ENCODE data around the gene XYLB.
A peak's percentile ranks its signal among the peaks of the same experiment; 100 is the strongest.
"Not testable (repeated sequence)": the region's sequence is repeated elsewhere in the genome, so short reads cannot be mapped to it uniquely, and the experiment has no call there.

Gene XYLB

DNA sequence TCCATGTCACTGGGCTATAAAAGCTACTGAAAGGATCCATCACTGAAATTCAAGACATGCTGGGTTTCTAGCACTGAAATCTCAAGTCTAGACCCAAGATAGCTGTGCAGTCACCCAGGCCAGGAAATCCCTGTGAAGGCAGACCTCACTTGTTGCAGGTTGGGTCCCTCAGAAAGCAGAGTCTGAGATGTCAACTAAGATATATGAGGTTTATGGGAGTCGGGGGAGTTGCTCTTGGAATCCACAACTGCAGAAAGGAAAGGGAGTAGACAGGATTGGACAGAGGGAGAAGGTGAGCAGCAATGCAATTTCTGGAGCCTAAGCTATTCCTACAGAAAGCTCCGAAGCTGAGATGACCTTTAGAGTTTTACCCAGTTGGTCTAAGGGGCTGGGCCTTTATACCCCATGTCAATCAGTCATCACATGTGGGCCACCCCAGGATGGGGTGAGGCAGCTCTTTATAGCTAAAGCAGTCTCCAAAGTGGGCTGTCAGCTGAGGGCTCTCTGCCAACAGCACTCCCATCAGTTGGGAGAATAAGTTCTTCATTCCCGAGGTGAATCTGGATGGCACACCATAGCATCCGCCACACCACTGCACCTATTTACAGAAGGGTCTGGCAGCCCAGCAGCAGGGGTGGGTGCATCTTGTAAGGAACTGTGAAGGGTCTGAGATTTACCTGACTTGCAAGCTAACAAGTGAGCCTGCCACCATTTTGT lies 54.8 kb downstream of the XYLB start:
- DNase-seq, result no peak

DNA sequence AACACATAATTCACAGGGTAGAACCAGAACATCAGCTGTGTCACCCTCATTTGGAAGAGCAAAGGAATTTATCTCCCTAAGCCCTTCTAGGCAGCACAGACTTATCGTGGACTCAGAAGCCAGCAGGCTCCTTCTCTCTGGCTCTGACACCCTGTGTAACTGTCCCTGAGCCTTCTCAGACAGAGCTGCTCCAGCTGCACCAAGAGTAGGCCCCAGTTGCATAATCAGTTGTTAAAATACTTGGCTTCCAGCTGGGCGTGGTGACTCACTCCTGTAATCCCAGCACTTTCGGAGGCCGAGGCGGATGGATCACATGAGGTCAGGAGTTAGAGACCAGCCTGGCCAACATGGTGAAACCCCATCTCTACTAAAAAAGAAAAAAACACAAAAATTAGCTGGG lies 57.7 kb downstream of the XYLB start:
- no peak for DNase-seq

DNA sequence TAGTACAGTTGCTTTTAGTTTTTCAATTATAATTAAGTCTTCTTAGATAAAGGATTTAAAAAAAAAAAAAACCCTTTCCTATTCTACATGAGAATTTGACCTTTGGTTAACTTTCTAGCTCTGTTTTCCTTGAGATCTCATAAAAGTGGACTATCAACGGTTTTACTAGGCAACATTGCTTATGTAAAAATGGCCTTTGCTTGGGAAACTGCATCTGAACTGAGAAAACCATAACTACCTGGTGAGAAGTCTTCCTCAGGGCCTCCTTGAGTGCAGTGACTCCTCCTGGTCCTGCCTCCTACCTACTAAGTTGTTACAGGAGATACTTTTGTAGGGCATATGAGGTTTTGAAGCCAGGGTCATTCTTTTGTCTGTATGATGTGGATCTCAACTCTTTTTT lies 65.0 kb downstream of the XYLB start:
- no peak for DNase-seq

DNA sequence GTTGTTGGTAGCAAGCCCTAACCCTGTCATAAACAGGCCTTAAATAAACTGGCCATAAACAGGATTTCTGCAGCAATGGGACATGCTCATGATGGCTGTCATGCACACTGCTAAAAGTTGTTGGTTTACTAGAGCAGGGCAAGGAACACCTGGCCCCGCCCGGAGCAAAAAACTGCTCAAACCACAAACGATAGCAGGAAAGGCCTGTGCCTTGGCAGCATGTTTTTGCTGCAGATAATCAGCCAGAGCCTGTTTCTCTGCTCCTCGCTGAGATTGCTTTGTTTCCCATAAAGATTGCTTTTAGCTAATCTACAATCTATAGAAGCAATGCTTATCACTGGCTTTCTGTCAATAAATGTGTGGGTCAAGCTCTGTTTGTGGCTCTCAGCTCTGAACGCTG lies 74.2 kb downstream of the XYLB start:
- not testable (repeated sequence) for DNase-seq

DNA sequence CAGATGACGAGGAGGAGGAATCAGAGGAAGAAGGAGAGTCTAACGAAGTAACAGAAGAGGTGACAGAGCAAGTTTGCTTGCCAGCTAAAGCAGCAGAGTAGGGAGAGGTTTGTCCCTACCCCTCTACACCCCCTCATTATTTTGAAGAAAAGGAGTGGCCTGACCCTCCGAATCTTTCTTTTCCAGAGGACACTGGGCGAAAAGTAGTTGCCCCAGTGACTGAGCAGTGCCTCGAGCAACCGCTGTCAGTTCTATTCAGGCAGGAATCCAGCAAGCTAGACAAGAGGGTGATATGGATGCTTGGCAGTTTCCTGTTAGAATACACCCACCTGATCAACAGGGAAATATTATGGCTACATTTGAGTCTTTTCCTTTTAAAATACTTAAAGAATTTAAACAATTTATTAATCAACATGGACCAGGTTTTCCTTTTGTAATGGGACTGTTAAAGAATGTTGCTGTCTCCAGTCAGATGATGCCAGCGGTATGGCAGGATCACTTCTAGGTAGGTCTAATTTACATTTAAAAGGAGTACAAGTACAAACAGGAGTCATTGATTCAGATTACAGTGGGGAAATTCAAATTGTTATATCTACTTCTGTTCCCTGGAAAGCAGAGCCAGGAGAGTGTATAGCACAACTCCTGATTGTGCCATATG lies 75.2 kb downstream of the XYLB start:
- DNase-seq, result no peak

DNA sequence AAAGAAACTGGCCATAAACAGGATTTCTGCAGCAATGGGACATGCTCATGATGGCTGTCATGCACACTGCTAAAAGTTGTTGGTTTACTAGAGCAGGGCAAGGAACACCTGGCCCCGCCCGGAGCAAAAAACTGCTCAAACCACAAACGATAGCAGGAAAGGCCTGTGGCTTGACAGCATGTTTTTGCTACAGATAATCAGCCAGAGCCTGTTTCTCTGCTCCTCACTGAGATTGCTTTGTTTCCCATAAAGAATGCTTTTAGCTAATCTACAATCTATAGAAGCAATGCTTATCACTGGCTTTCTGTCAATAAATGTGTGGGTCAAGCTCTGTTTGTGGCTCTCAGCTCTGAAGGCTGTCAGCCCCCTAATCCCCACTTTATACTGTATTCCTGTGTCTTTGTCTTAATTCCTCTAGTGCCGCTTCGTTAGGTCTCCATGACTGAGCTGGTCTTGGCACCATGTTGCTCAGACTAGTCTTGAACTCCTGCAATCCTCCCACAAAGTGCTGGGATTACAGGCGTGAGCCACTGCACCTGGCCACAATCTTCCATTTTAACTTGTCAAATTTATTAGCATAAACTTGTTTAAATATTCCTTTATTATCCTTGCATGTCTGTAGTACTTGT lies 80.3 kb downstream of the XYLB start:
- DNase-seq, result not testable (repeated sequence)

DNA sequence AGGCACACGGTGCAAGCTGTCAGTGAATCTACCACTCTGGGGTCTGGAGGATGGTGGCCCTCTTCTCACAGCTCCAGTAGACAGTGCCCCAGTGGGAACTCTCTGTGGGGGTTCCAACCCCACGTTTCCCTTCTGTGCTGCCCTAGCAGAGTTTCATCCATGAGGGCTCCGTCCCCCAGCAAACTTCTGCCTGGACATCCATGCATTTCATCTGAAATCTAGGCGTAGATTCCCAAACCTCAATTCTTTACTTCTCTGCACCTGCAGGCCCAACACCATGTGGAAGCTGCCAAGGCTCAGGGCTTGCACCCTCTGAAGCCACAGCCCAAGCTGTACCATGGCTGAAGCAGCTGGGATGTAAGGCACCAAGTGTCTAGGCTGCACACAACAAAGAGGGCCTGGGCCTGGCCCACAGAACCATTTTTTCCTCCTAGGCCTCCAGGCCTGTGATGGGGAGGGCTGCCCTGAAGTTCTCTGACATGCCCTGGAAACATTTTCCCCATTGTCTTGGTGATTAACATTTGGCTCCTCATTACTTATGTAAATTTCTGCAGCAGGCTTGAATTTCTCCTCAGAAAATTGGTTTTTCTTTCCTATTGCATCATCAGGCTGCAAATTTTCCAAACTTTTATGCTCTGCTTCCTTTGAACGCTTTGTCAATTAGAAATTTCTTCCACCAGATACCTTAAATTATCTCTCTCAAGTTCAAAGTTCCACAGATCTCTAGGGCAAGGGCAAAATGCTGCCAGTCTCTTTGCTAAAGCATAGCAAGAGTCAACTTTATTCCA lies 86.5 kb downstream of the XYLB start:
- not testable (repeated sequence) for DNase-seq

DNA sequence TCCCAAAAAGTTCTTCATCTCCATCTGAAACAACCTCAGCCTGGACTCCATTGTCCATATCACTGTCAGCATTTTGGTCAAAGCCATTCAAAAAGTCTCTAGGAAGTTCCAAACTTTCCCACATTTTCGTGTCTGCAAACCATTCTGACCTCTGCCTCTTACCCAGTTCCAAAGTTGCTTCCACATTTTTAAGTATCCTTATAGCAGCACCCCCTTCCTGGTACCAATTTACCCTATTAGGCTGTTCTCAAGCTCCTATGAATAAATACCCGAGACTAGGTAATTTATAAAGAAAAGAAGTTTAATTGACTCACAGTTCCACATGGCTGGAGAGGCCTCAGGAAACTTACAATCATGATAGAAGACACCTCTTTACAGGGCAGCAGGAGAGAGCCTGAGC lies 87.1 kb downstream of the XYLB start:
- not testable (repeated sequence) for DNase-seq

DNA sequence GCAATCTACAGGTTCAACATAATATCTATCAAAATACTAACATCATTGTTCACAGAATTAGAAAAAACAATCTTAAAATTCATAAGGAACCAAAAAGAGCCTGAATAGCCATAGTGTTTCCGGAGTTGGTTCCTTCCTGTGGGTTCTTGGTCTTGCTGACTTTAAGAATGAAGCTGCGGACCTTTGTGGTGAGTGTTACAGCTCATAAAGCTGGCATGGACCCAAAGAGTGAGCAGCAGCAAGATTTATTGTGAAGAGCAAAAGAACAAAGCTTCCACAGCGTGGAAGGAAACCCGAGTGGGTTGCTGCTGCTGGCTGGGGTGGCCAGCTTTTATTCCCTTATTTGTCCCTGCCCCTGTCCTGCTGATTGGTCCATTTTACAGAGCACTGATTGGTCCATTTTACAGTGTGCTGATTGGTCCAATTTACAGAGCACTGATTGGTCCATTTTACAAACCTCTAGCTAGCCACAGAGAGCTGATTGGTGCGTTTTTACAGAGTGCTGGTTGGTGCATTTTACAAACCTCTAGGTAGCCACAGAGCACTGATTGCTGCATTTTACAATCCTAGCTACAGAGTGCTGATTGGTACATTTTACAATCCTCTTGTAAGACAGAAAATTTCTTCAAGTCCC lies 92.0 kb downstream of the XYLB start:
- not testable (repeated sequence) for DNase-seq

DNA sequence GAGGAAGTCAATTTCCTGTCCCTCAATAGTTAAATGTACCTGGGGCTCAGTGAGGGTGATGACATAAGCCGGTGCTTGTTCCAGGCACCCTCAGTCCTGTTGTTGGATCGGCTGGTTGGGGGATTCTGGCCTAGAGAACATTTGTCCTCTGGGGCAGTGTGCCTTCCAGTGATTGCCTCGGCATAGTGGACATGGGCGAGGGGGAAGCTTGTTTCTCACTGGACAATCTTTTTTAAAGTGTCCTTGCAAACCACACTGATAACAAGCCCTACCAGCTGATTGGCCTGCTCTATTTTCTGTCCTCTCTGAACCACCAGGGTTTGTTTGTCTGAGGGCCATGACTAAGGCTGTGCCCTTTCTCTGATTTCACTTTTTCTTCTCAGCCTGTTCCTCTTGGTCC lies 96.6 kb downstream of the XYLB start:
- DNase-seq, result not testable (repeated sequence)

DNA sequence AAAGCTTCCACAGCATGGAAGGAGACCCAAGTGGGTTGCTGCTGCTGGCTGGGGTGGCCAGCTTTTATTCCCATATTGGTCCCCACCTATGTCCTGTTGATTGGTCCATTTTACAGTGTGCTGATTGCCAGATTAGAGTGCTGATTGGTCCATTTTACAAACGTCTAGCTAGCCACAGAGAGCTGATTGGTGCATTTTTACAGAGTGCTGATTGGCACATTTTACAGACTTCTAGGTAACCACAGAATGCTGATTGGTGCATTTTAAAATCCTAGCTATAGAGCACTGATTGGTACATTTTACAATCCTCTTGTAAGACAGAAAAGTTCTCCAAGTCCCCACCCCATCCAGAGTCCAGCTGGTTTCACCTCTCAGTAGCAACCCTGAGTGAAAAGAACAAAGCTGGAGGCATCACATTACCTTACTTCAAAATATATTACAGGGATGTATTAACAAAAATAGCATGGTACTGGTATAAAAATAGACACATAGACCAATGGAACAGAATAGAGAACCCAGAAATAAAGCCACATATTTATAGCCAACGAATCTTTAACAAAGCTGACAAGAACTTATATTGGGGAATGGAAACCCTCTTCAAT lies 99.6 kb downstream of the XYLB start:
- DNase-seq, result no peak

DNA sequence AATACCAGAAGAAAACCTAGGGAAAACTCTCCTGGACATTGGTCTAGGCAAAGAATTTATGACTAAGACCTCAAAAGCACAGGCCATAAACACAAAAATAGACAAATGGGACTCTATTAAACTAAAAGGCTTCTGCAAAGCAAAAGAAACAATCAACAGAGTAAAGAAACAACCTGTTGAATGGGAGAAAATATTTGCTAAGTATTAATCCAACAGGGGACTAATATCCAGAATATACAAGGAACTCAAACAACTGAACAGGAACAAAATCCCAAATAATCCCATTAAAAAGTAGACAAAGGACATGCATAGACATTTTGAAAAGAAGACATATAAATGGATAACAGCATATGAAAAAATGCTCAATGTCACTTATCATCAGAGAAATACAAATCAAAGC lies 100.2 kb downstream of the XYLB start:
- no peak for DNase-seq

DNA sequence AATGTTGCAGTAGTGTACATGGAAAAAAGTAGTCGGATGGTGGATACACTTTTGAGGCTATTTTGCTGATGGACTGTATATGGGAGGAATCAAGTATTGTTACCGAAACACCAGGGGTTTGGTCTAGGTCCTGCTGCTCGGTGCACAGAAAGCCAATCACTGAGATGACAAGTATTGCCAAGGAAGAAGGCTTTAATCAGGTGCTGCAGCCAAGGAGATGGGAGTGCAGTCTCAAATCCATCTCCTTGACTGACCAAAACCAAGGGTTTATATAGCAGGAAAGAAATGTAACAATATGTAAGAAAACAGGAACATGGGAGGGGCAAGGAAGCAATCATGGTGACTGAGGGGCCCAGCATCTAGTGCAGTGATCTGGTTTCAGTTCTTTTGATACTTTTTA lies 104.3 kb downstream of the XYLB start:
- no peak for DNase-seq

DNA sequence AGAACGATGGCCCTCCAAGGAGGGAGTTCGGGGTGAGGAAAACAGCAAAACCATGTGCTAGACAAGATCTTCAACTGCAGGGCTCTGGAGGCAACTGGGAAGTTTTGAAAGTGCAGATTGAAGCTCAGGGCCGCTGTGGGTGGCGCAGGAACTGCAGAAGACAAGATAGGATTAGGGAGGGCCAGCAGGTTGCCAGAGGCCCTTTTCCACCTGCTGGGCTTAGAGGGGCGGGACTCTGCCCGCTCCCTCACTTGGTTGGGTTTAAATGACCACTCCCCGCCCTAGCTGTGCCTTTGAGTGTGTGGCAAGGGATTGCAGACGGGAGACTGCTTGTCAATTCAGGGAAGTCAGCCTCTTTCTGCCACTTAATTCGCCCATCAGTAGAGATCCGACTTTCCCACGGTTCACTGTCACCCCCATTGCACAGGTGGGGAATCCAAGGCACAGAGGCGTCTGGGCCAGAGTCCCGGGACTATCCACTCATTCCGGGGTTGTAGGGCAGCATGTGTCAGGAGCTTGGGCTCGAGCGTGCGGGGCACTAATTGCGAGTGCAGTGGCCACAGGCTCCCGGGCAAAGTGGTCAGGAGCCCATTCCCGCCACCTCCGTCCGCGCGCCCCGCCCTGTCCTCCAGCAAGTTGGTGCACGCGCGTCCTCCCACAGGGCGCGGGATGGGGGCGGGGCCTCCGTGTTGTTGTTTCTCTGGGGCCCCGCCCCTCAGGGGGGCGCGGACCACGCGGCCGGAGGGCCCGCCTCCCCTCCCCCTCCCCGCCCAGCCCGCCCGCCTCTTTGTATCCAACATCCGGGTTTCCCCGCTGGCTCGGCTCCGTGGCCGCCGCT lies 106.7 kb downstream of the XYLB start, which contains the start of gene ACVR2B:
ACVR2B (plus strand) TSS at position 816 of the 838 bp plus-strand sequence. CDS start 433 bp downstream, outside the sequence.
- peak; percentile 88 for DNase-seq

DNA sequence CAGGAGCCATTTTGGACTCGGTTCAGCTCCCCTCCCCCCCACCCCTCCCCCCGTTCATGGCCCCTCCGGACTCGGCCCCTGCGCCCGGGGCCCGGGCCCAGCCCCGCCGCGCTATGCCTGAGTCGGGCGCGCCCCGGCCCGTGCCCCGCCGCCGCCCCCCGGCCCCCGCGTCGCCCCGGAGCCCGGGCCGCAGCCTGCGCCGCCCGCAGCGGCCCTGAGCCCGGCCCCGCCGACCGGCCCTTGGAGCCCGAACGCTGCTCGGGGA lies 107.3 kb downstream of the XYLB start:
- no peak for DNase-seq

DNA sequence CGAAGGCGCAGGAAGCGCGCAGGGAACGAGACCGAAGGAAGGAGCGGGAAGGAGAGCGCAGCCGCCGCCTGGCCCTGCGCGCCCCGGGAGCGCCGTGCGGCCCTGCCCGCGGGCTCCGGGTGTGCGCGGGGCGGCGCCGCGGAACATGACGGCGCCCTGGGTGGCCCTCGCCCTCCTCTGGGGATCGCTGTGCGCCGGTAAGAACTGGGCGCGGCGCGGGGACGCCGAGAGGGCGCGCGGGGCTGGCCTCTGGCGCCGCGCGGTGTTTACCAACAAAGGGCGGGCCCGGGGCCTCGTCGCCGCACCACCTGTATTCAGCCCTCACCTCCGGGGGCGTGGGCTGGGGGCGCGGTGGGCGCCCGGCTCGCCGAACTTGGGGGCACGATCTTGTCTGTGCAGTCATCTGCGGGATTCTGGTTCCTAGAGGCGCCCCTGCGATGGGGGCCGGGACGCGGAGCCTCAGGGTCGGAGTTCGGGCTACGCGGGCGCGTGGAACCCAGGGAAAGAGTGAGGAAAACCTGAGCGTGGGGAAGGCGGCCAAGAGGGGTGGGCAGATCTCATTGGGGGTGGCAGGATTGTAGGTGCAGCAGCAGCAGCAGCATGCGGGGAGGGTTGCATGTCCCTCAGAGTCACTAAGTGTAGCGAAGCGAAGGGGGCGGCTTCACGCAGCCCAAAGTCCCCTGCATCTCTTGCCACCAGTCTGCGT lies 107.7 kb downstream of the XYLB start:
- peak; percentile 83 for DNase-seq

DNA sequence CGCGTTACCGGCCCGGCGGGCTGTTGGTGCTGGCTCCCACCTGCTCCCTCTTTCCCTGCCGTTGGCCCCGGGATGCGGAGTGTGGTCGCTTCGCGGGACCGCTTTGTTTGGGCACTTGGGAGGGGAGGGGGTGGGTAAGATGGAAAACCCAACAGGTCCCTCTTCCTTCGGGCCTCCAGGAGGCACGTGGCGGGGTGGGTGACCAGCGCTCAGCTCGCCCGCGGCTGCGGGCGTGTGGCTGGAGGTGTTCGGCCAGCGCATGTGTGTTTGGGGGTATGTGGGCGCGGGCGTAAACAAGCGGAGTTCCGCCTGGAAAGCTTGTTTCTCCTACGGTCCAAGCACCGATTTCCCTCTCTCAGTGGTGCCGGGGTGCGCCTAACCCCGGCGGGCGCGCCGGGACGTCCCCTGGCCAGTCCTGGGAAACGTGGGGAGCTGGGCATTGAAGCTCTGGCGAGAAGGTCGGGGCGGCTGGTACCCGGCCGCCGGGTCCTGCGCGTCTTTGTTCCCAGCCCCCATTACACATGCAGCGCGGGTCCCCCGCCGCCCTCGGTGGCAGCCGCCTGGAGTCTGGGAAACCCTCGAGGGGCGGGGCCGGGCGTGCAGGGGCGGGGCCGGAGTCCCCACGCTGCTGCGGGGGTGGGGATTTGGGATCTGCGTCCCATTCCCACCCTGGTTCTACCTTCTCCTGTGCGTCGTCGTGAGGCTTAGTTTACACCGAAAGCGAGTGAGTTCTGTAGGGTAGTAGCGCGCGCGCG lies 108.5 kb downstream of the XYLB start:
- peak; percentile 84 for DNase-seq

DNA sequence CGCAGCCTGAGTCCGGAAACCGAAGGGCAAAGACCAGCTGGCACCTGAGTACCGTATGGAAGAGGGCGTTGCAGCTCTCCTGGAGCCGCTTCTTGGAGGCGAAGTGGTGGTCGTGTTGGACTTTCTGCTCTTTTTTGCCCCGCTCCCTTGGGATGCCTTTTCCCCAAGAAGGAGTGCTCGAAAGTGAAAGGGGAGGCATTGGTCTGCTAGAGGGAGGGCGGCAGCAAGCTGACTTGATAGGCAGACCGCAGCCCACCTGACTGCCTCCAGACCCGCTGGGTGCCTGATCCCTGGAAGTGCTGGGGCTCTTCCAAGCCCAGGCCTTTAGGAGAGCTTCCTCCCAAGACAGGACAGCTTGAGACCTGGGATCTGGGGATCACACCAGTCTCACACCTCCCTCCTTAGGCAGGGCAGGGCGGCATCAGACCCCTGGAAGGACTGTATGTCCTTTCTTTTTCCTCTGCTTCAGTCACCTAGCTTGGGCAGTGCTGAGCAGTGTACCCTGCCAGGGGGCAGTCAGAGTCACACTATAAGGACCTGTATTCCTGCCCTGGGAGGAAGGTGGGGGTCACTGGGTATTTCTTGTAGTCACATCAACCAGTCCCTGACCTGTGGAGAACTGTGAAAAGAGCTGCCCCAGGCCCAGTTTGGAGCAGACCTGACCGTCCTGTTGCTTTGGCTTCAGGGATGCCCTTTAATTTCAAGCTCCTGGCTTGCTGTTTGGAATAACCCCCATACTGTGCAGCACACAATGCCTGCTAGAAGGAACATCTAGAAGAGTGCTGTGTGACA lies 109.2 kb downstream of the XYLB start:
- no peak for DNase-seq
